NCI-H187 (cell line): ENCODE measurements around the gene KNOP1.
"Not testable (repeated sequence)": the region's sequence is repeated elsewhere in the genome, so short reads cannot be mapped to it uniquely, and the experiment has no call there.

Experiments
- DNase-seq, 2 experiments: peaks; one replicate each; lab custom pipeline; 2025; lab: John Stamatoyannopoulos, UW

KNOP1 gene

GRCh38 chr16:19683453-19684236 is 34.4 kb downstream of the KNOP1 start:
- no peak for DNase-seq

- no peak for DNase-seq
These were observed 36.4 kb downstream of the KNOP1 start for GRCh38 chr16:19681637-19682036.

- DNase-seq: no peak
These were observed 37.1 kb downstream of the KNOP1 start for GRCh38 chr16:19680881-19681340.

- DNase-seq: not testable (repeated sequence)
These were observed 38.7 kb downstream of the KNOP1 start for GRCh38 chr16:19679281-19679680.

- DNase-seq: no peak
These were observed 39.2 kb downstream of the KNOP1 start for GRCh38 chr16:19678804-19679203.

- no peak for DNase-seq
These were observed 40.6 kb downstream of the KNOP1 start for GRCh38 chr16:19677402-19677801.

- no peak for DNase-seq
These were observed 43.5 kb downstream of the KNOP1 start for GRCh38 chr16:19674485-19674884.

GRCh38 chr16:19672378-19672777 is 45.6 kb downstream of the KNOP1 start:
- DNase-seq: no peak

GRCh38 chr16:19666477-19666876 is 51.5 kb downstream of the KNOP1 start:
- DNase-seq: no peak

- not testable (repeated sequence) for DNase-seq
These were observed 52.7 kb downstream of the KNOP1 start for GRCh38 chr16:19665313-19665712.

- no peak for DNase-seq
These were observed 53.9 kb downstream of the KNOP1 start for GRCh38 chr16:19664166-19664565.

- no peak for DNase-seq
These were observed 55.7 kb downstream of the KNOP1 start for GRCh38 chr16:19662351-19662750.

GRCh38 chr16:19660432-19660831 is 57.6 kb downstream of the KNOP1 start:
- DNase-seq: no peak

GRCh38 chr16:19659554-19659953 is 58.5 kb downstream of the KNOP1 start:
- DNase-seq: no peak

- no peak for DNase-seq
These were observed 60.2 kb downstream of the KNOP1 start for GRCh38 chr16:19657831-19658230.

- no peak for DNase-seq
These were observed 62.7 kb downstream of the KNOP1 start for GRCh38 chr16:19655242-19655777.

GRCh38 chr16:19654147-19654546 is 63.9 kb downstream of the KNOP1 start:
- no peak for DNase-seq
